ENCODE measurements around the gene GBGT1.

The GBGT1 gene

GRCh38 chr9:133144904-133145851 lies 18.5 kb downstream of the GBGT1 start:
- DNase-seq (ENCODE audit: low read depth in 2 of 3, low spot score in 2 of 3) = no peak

- peak; percentile 63 to 84 (median 82) for DNase-seq (ENCODE audit: low read depth in 2 of 3, low spot score in 2 of 3)
Observed at GRCh38 chr9:133144142-133144903, 19.4 kb downstream of the GBGT1 start.

- no peak for DNase-seq (ENCODE audit: low read depth in 2 of 3, low spot score in 2 of 3)
Observed at GRCh38 chr9:133143639-133144141, 20.0 kb downstream of the GBGT1 start.

GRCh38 chr9:133142684-133143622 lies 20.8 kb downstream of the GBGT1 start:
- no peak for DNase-seq (ENCODE audit: low read depth in 2 of 3, low spot score in 2 of 3)

- DNase-seq (ENCODE audit: low read depth in 2 of 3, low spot score in 2 of 3) = no peak
Observed at GRCh38 chr9:133141833-133142595, 21.7 kb downstream of the GBGT1 start.

- no peak for DNase-seq (ENCODE audit: low read depth in 2 of 3, low spot score in 2 of 3)
Observed at GRCh38 chr9:133140606-133141005, 23.1 kb downstream of the GBGT1 start.

- DNase-seq (ENCODE audit: low read depth in 2 of 3, low spot score in 2 of 3) = no peak
Observed at GRCh38 chr9:133140174-133140505, 23.6 kb downstream of the GBGT1 start.

- DNase-seq (ENCODE audit: low read depth in 2 of 3, low spot score in 2 of 3) = no peak
Observed at GRCh38 chr9:133139246-133140173, 24.2 kb downstream of the GBGT1 start.

GRCh38 chr9:133137451-133138231 lies 26.1 kb downstream of the GBGT1 start:
- DNase-seq (ENCODE audit: low read depth in 2 of 3, low spot score in 2 of 3) = no peak

- DNase-seq (ENCODE audit: low read depth in 2 of 3, low spot score in 2 of 3) = no peak
Observed at GRCh38 chr9:133135146-133135745, 28.5 kb downstream of the GBGT1 start.

GRCh38 chr9:133134388-133135145 lies 29.1 kb downstream of the GBGT1 start:
- no peak for DNase-seq (ENCODE audit: low read depth in 2 of 3, low spot score in 2 of 3)

GRCh38 chr9:133133681-133134387 lies 29.9 kb downstream of the GBGT1 start:
- DNase-seq (ENCODE audit: low read depth in 2 of 3, low spot score in 2 of 3) = peak in 2 of 3 experiments; percentile 65 to 66

- no peak for DNase-seq (ENCODE audit: low read depth in 2 of 3, low spot score in 2 of 3)
Observed at GRCh38 chr9:133132174-133132573, 31.5 kb downstream of the GBGT1 start.

GRCh38 chr9:133131506-133131905 lies 32.2 kb downstream of the GBGT1 start:
- DNase-seq (ENCODE audit: low read depth in 2 of 3, low spot score in 2 of 3) = no peak

GRCh38 chr9:133130685-133131244 lies 32.9 kb downstream of the GBGT1 start:
- DNase-seq (ENCODE audit: low read depth in 2 of 3, low spot score in 2 of 3) = no peak
